GM19452 (cell line): ENCODE data around the gene EXOG.
"Not testable (repeated sequence)": the region's sequence is repeated elsewhere in the genome, so short reads cannot be mapped to it uniquely, and the experiment has no call there.

ENCODE experiments used
- ATAC-seq: cut with Tn5 transposase; IDR thresholded peaks from one replicate; pipeline ENCODE4 v1.9.1; 2021; ENCODE audit not compliant: unreplicated experiment

The EXOG gene

GRCh38 chr3:38561746-38562466 is 65.8 kb downstream of the EXOG start:
- ATAC-seq: no peak

GRCh38 chr3:38562467-38562925 is 66.4 kb downstream of the EXOG start:
- no peak for ATAC-seq

DNA sequence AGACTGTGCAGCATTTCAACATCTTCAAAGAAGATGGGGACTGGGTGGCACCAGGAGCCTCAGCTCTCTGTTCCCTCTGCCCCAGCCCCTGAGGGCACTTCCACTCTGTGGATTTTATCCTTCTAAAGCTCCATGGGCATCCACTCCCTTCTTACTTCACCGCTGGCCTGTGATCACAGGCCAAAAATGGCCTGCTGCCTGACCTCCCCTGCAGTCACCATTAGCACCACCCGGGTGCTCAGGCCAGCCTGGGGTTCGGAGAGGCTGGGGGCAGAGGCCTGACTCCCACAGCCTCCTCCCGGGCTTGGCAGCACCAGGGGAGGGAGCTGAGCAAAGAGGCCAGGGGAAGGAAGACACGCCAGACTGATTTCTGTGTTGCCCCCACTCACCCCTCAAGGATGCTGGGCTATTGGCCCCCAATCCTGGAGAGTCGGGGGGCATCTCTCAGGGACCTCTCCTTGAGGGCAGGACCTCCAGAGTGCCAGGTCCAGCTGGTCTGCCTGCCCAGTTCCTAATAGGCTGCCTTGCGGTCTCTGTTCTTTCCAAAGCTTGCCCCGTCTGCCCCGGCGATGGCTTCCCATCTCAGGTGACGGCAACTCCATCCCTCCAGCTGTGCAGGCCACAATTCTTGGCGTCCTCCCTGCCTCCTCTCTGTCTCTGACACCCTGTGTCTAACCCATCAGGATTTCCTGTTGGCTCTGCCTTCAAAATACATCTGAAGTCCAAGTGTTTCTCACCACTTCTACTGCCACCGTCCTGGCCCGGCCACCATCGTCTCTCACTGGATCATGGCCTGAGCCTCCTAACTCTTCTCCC is 67.1 kb downstream of the EXOG start:
- ATAC-seq: no peak

DNA sequence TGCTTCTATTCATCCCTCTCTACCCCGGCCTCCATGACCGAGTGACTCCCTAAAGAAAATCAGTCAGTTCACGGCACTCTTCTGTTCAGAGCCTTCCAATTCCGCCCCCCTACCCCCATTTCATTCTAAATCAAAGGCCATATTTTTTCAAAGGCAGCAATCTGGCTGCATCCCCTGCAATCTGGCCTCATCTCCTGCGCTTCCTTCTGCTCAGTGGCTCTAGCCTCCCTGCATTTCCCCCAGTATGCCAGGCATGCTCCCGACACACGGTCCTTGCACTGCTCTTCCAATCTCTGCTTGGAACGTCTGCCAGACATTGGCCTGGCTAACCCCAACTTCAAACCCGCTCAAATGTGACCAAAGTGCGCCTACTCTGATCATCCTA is 67.7 kb downstream of the EXOG start:
- no peak for ATAC-seq

DNA sequence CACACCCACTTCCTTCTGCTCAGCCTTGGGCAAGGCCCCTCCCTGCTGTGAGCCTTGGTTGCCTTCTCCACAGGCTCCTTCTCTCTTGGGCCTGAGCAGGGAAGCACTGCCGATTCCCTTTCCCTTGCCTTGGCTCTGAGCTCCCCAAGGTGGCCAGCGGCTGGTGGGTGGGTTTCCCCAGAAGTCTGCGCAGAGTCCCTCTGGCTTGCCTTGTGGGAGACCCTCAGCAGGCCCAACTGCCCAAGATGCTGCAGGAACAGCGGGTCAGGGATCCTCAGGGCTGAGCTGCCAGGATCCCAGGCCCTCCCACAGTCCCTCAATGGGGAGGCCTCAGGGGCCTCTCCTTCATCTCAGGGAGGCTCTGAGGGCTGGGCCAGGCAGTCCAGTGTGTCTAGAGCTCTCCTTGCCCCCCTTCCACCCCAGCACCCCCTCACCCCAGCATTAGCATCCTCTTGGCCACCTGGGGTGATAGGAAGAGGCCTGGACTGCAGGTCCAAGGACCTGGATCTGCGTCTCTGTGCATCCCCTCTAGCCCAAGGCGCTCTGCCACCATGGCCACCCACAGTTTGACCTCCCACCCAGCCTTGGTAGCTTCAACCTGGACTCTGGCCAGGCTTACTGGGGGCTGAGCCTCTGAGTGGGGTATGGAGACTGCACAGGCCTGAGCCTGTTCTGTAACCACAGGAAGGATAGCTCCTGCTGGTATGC is 68.6 kb downstream of the EXOG start:
- no peak for ATAC-seq

- no peak for ATAC-seq
These were observed 69.4 kb downstream of the EXOG start for GRCh38 chr3:38565339-38566214.

- no peak for ATAC-seq
These were observed 70.0 kb downstream of the EXOG start for GRCh38 chr3:38566215-38566528.

DNA sequence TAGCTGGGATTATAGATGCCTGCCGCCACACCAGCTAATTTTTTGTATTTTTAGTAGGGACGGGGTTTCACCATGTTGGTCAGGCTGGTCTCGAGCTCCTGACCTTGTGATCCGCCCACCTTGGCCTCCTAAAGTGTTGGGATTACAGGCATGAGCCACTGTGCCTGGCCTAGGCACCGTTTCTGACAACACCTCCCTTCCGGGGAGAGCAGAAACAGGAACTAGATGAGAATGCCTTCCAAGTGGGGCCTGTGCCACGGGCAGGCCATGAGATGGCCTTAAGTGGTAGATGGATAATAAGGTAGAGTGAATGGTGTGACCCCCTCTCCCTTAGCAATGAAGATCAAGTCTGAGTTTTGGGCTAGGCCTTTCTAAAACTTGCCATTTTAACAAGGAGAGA is 70.7 kb downstream of the EXOG start:
- not testable (repeated sequence) for ATAC-seq

DNA sequence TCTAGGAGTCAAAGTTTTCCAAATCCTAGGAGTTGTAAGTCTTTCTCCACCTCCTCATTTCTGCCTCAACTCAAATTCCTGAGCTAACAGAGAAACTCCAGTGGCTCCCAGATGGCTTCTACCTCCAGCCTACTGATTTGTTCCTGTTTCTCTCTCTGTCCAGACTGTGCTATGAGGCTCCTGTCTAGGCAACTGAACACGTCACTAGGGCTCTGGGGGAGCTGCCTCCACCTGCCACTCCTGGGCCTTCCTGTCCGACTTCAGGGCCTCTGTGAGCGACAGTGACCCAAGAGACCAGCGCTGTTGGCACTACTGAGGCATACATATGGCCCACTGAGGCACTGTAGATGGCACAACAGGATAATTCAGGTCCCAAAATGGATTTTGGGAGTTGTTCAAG is 71.4 kb downstream of the EXOG start:
- no peak for ATAC-seq

- no peak for ATAC-seq
These were observed 77.0 kb downstream of the EXOG start for GRCh38 chr3:38573111-38573510.

DNA sequence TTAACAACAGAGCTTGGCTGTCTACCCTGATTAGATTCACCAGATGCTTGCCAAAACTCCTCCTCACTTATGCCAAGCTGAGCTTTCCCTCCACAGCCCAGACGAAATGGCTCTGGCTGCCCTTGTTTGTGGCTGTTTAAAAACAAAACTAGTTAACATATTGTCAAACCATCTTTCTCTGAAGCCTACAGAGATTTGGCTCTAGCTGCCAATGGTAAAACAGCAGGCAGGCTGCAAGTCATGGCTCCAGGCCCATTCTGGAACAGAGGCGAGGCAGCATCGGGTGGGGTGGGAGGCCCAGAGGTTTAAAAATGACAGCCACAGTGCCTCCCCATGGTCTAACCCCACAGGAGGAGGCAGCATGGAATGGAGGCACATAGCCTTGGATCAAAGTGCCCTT is 77.4 kb downstream of the EXOG start:
- no peak for ATAC-seq

GRCh38 chr3:38574411-38575278 is 78.5 kb downstream of the EXOG start:
- no peak for ATAC-seq

DNA sequence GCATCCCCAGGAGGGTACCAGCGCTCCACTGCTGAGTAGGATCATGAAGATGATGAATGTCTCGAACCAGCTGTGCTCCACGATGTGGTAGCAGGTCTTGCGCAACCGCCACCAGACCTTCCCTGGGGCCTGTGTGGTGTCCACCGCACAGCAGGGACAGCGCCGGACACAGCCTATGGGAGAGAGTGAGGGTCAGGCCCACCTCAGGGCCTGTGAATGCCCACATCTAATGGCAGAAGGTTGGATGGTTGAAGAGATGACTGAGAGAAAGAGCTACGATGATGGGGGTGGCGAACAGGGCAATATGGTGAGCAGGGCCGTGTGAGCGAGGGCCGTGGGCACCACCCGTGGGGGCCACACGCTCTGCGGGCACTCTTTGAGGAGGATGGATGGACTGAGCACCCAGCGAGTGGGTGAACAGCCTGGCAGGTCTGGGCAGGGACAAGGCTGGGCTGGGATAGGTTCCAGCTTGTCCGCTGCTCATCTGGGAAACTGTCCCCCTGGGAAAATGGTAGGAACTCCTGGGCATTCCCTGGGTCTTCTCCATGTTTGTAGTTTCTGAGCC is 79.2 kb downstream of the EXOG start:
- no peak for ATAC-seq
